K562 (cell line): Measurements from ENCODE around the gene PDLIM5. TPM values are rescaled to one million over a fixed set of nuclear protein-coding genes. Genes with fewer than 3 reads are reported as not detected.

Source experiments
- ATAC-seq: fragments of 200-7000 bp; cut with Tn5 transposase; 3 replicates; pipeline ENCODE4 v1.9.1; 2020; ENCODE audit warnings: moderate library complexity
- BruUV-seq: library from RNA; stranded (reverse); fragments of 400-500 nt; replicated peaks from 2 replicates; lab custom pipeline; 2021; lab: Mats Ljungman, UMichigan
- CTCF ChIA-PET: fragments of 300-600 bp; formaldehyde crosslinking; extraction: SDS; loops from one replicate; lab custom pipeline; 2021; ENCODE audit warnings: low intra/inter-chr PET ratio; lab: Yijun Ruan, JAX
- POLR2A ChIA-PET: fragments of 300-600, 350-650 bp; sonication (Branson Sonifier 250); formaldehyde crosslinking; extraction: SDS; loops from one replicate; lab custom pipeline; 2021; ENCODE audit warnings: antibody characterized with exemption, inconsistent platforms; lab: Yijun Ruan, JAX
- DNase-seq, 4 experiments: peaks; one replicate each; pipeline versions ENCODE4 v3.0.0 to v3.0.0-alpha.2; 2011 to 2018; ENCODE audit warnings: low spot score in 3 of 4, mixed read lengths in 3 of 4; ENCODE audit errors: extremely low read depth in 1 of 4
- FAIRE-seq: peaks from 2 replicates; lab custom pipeline; 2011; peaks lifted over from hg19 to GRCh38; lab: Jason Lieb, UNC
- H2AFZ ChIP-seq: 2 replicates; pipeline ENCODE4 v1.6.0; 2011; ENCODE audit warnings: low read depth, low read length, control low read depth, inconsistent platforms
- H3K27ac ChIP-seq: fragments of 200-600 bp; 3 replicates; pipeline ENCODE4 v1.8.0; 2011; ENCODE audit warnings: low read depth, mild to moderate bottlenecking, control low read depth, inconsistent platforms, low read length, moderate library complexity, mixed read lengths; ENCODE audit errors: extremely low read depth
- H3K27me3 ChIP-seq, 2 experiments: fragments of 300-600 bp in 1 of 2; 2 replicates in 1 of 2; 3 replicates in 1 of 2; pipeline versions ENCODE4 v1.6.0 to v1.8.0; 2011; ENCODE audit warnings: inconsistent platforms in 2 of 2, low read length in 2 of 2, mild to moderate bottlenecking in 1 of 2, mixed read lengths in 1 of 2, moderate library complexity in 1 of 2; ENCODE audit not compliant: control insufficient read depth in 2 of 2, insufficient read depth in 2 of 2
- H3K36me3 ChIP-seq: fragments of 300-600 bp; 3 replicates; pipeline ENCODE4 v1.8.0; 2011; ENCODE audit warnings: mild to moderate bottlenecking, low read length, inconsistent platforms; ENCODE audit not compliant: control insufficient read depth, insufficient read depth
- H3K4me1 ChIP-seq, 2 experiments: fragments of 200-600 bp in 1 of 2; replicated peaks in 1 of 2; 2 replicates in 1 of 2; 3 replicates in 1 of 2; pipeline versions ENCODE4 v1.5.1 to v1.8.0; 2011; ENCODE audit warnings: inconsistent platforms in 2 of 2, low read length in 2 of 2, mild to moderate bottlenecking in 1 of 2, mixed read lengths in 1 of 2, moderate library complexity in 1 of 2; ENCODE audit not compliant: control insufficient read depth in 2 of 2, insufficient read depth in 2 of 2
- H3K4me2 ChIP-seq: 2 replicates; pipeline ENCODE4 v1.6.1; 2011; ENCODE audit warnings: low read length, control low read depth, inconsistent platforms, mixed read lengths; ENCODE audit not compliant: insufficient read depth
- H3K4me3 ChIP-seq: fragments of 200-600 bp; sonication (generic), shearing (Covaris generic); 2 replicates; pipeline ENCODE4 v1.5.1; 2016; ENCODE audit warnings: control low read depth, inconsistent platforms
- H3K79me2 ChIP-seq: fragments of 200-600 bp; 3 replicates; pipeline ENCODE4 v1.8.0; 2011; ENCODE audit warnings: low read length, inconsistent platforms; ENCODE audit not compliant: control insufficient read depth, insufficient read depth
- H3K9ac ChIP-seq, 2 experiments: 2 replicates each; pipeline versions ENCODE4 v1.6.0 to v1.6.1; 2011; ENCODE audit warnings: low read depth in 2 of 2, low read length in 2 of 2, control low read depth in 1 of 2, inconsistent platforms in 1 of 2, mild to moderate bottlenecking in 1 of 2, mixed read lengths in 1 of 2; ENCODE audit not compliant: insufficient read depth in 1 of 2
- H3K9me1 ChIP-seq: one replicate; pipeline ENCODE4 v1.6.0; 2011; ENCODE audit warnings: inconsistent platforms, mild to moderate bottlenecking, low read length, moderate library complexity; ENCODE audit not compliant: control insufficient read depth, insufficient read depth
- H3K9me3 ChIP-seq: replicated peaks from 2 replicates; pipeline ENCODE4 v1.5.1; 2011; ENCODE audit warnings: low read depth, low read length, inconsistent platforms; ENCODE audit not compliant: control insufficient read depth, insufficient read depth
- H4K20me1 ChIP-seq: replicated peaks from 2 replicates; pipeline ENCODE4 v1.6.1; 2011; ENCODE audit warnings: low read length, inconsistent platforms, mixed read lengths; ENCODE audit not compliant: control insufficient read depth, insufficient read depth
- ARID1B ChIP-seq: fragments of 450-650 bp; IDR thresholded peaks from 2 replicates; pipeline ENCODE4 v1.6.1; 2016; ENCODE audit warnings: antibody characterized with exemption, mild to moderate bottlenecking, inconsistent platforms
- CEBPB ChIP-seq: fragments of 450-650 bp; IDR thresholded peaks from 2 replicates; pipeline ENCODE4 v1.6.1; 2016; ENCODE audit warnings: missing genetic modification characterization, missing compliant biosample characterization
- CREM ChIP-seq: IDR thresholded peaks from 2 replicates; pipeline ENCODE4 v1.6.1; 2014; ENCODE audit warnings: antibody characterized with exemption, low read depth
- KDM1A ChIP-seq, 2 experiments: fragments of 450-650 bp; IDR thresholded peaks; 2 replicates each; pipeline ENCODE4 v1.6.1; 2016; ENCODE audit warnings: mild to moderate bottlenecking in 2 of 2
- MTA1 ChIP-seq: fragments of 450-650 bp; IDR thresholded peaks from 2 replicates; pipeline ENCODE4 v1.6.1; 2017; ENCODE audit warnings: borderline replicate concordance
- RBM39 ChIP-seq: fragments of 200-400 bp; formaldehyde crosslinking; optimal IDR thresholded peaks from 2 replicates; pipeline ENCODE3; 2018; ENCODE audit warnings: low read depth, low read length
- ZNF431 ChIP-seq: sonication (generic); formaldehyde crosslinking; IDR thresholded peaks from 2 replicates; pipeline ENCODE4 v1.8.0; 2022; ENCODE audit warnings: mild to moderate bottlenecking, missing genetic modification reagents
- in situ Hi-C: fragments of 300-500 bp; cut with MboI; formaldehyde crosslinking; loops from 4 replicates; pipeline ENCODE4 v1.15.0; 2018; ENCODE audit warnings: inconsistent platforms, mixed read lengths
- intact Hi-C: fragments of 100-400 bp; cut with micrococcal nuclease; formaldehyde crosslinking; loops from 2 replicates; pipeline ENCODE4 v1.14.2; 2022
- polyA plus RNA-seq, 8 experiments: library from polyadenylated mRNA; depleted of rRNA in 4 of 8; stranded (reverse) in 5 of 8; unstranded in 3 of 8; fragments of >200 nt; fragmentation: Nextera tagmentation in 2 of 8; fragmentation: Illumina TruSeq in 1 of 8; extraction: Ambion mirVana in 2 of 8; extraction: Trizol in 1 of 8; gene quantifications; 2 replicates each; pipeline versions ENCODE4 v1.2.1 to v1.2.3, GENCODE V29; 2011 to 2014; ENCODE audit warnings: inconsistent platforms in 1 of 8, missing spikeins in 1 of 8
- total RNA-seq, 7 experiments: library from RNA; depleted of rRNA in 6 of 7; stranded (reverse); fragments of >200 nt in 6 of 7; fragmentation: Illumina TruSeq in 2 of 7; extraction: Trizol in 2 of 7; gene quantifications; 2 replicates each; pipeline versions ENCODE4 v1.2.1 to v1.2.3, GENCODE V29; 2011 to 2021; ENCODE audit warnings: low replicate concordance in 1 of 7
- TF ChIP-seq, protein P1 (sequence below): fragments of 450-650 bp; IDR thresholded peaks from 2 replicates; pipeline ENCODE4 v1.6.1; 2016

The PDLIM5 gene
- total and polyA plus RNA-seq, 9 of the 15 experiments (the other 6 are each of a cell fraction or from before 2014, with no cell fraction given) = 36.9 to 127 (median 62.5) TPM

- TF ChIP-seq ARID1B (0 out of 2 replicates have a peak, but pooled peaks have one; percentile 32), KDM1A (IDR thresholded peaks at IDR 0.05) (peak; percentile 22 to 32; a peak in 1 of 4 replicates), MTA1 (no peak), CREM (no peak), RBM39 (no peak)
- TF ChIP-seq, protein P1, sequence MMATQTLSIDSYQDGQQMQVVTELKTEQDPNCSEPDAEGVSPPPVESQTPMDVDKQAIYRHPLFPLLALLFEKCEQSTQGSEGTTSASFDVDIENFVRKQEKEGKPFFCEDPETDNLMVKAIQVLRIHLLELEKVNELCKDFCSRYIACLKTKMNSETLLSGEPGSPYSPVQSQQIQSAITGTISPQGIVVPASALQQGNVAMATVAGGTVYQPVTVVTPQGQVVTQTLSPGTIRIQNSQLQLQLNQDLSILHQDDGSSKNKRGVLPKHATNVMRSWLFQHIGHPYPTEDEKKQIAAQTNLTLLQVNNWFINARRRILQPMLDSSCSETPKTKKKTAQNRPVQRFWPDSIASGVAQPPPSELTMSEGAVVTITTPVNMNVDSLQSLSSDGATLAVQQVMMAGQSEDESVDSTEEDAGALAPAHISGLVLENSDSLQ = peak; percentile 22; the same call in 1 of the 2 replicates
Measured at GRCh38 chr4:94519925-94520789, 68.4 kb downstream of the PDLIM5 start (continued).

- no peak for ATAC-seq
- CTCF ChIA-PET = no interaction called here
Measured at GRCh38 chr4:94523033-94523580, 71.4 kb downstream of the PDLIM5 start.

More at GRCh38 chr4:94523033-94523580, 71.4 kb downstream of the PDLIM5 start:
- no TSS peak for BruUV-seq
- H4K20me1 ChIP-seq = no peaks in the 10 kb centered on the region
- H3K79me2 ChIP-seq = peaks cover 45% of the 10 kb centered on the region
- no peaks in the 10 kb centered on the region for H3K36me3 ChIP-seq
- TF ChIP-seq ZNF431 = no peak
- TF ChIP-seq CEBPB (tag) = peak; percentile 41; the same call in 1 of the 2 replicates
- H3K4me3 ChIP-seq = no peak overlapping the region
- H3K9me3 ChIP-seq = no peaks in the 10 kb centered on the region
- intact Hi-C loops (no loop called here), in situ Hi-C loops (no loop called here)
- no peaks in the 10 kb centered on the region for H3K27me3 ChIP-seq
- peaks cover 5 to 25% of the 10 kb centered on the region in 2 experiments for H3K4me1 ChIP-seq
- H3K9me1 ChIP-seq = no peaks in the 10 kb centered on the region
- FAIRE-seq (no peak), DNase-seq (no peak)
- no peak overlapping the region for H3K9ac ChIP-seq
- H3K4me2 ChIP-seq = no peak overlapping the region
- H2AFZ ChIP-seq = no peak overlapping the region
- POLR2A ChIA-PET = interaction anchor here (0.6 kb wide), 1 partner anchor 105 kb away, joined by 3 read pairs; no protein-coding TSS in a partner anchor
- H3K27ac ChIP-seq = peak overlapping the region; percentile 3; the same call in 2 of the 3 replicates
